GM23338 (cell line): ENCODE data around the gene PTPN9. TPM values are rescaled to one million over a fixed set of nuclear protein-coding genes. Genes with fewer than 3 reads are reported as not detected.

Experiments
- ATAC-seq: fragments of 200-7000 bp; cut with Tn5 transposase; 3 replicates; pipeline ENCODE4 v1.9.1; 2020
- DNase-seq: peaks from one replicate; pipeline ENCODE4 v3.0.0-alpha.2; 2015; ENCODE audit warnings: low spot score
- H2AFZ ChIP-seq: fragments of 200-600 bp; sonication (generic); 2 replicates; pipeline ENCODE4 v1.8.0; 2016; ENCODE audit warnings: antibody characterized with exemption, mild to moderate bottlenecking, moderate library complexity
- H3F3A ChIP-seq: fragments of 200-600 bp; sonication (generic); replicated peaks from 2 replicates; pipeline ENCODE4 v1.8.0; 2017; ENCODE audit warnings: antibody characterized with exemption, mixed run types, low read depth
- H3K27ac ChIP-seq: fragments of 200-600 bp; sonication (generic); 2 replicates; pipeline ENCODE4 v1.6.1; 2016; ENCODE audit warnings: low read depth
- H3K27me3 ChIP-seq: fragments of 200-600 bp; sonication (generic); 2 replicates; pipeline ENCODE4 v1.8.0; 2016; ENCODE audit warnings: mild to moderate bottlenecking, mixed run types, moderate library complexity; ENCODE audit not compliant: insufficient read depth
- H3K36me3 ChIP-seq: fragments of 200-600 bp; sonication (generic); 2 replicates; pipeline ENCODE4 v1.8.0; 2016; ENCODE audit warnings: mild to moderate bottlenecking; ENCODE audit not compliant: insufficient read depth
- H3K4me1 ChIP-seq: fragments of 200-600 bp; sonication (generic); 2 replicates; pipeline ENCODE4 v1.8.0; 2016; ENCODE audit warnings: mild to moderate bottlenecking, moderate library complexity; ENCODE audit not compliant: insufficient read depth
- H3K4me2 ChIP-seq: fragments of 200-600 bp; sonication (generic); 2 replicates; pipeline ENCODE4 v1.7.1; 2017; ENCODE audit warnings: mixed run types
- H3K4me3 ChIP-seq: fragments of 200-600 bp; sonication (generic); 2 replicates; pipeline ENCODE4 v1.6.1; 2016; ENCODE audit warnings: mixed run types
- H3K79me2 ChIP-seq: fragments of 200-600 bp; sonication (generic); replicated peaks from 2 replicates; pipeline ENCODE4 v1.8.0; 2017; ENCODE audit warnings: mild to moderate bottlenecking; ENCODE audit not compliant: insufficient read depth
- H3K9me2 ChIP-seq: fragments of 200-600 bp; sonication (generic); 2 replicates; pipeline ENCODE4 v1.8.0; 2017; ENCODE audit not compliant: insufficient read depth
- H4K20me1 ChIP-seq: fragments of 200-600 bp; sonication (generic); replicated peaks from 2 replicates; pipeline ENCODE4 v1.8.0; 2017; ENCODE audit warnings: mild to moderate bottlenecking; ENCODE audit not compliant: insufficient read depth
- H3K27ac Mint-ChIP-seq: 2 replicates; pipeline ENCODE4 v1.8.0; 2020; ENCODE audit warnings: inconsistent platforms, mild to moderate bottlenecking, moderate library complexity, mixed read lengths
- H3K27me3 Mint-ChIP-seq: 3 replicates; pipeline ENCODE4 v1.8.0; 2022; ENCODE audit warnings: low read depth, mild to moderate bottlenecking, moderate library complexity, mixed read lengths, inconsistent platforms; ENCODE audit not compliant: insufficient read depth, poor library complexity
- H3K36me3 Mint-ChIP-seq: 3 replicates; pipeline ENCODE4 v1.8.0; 2021; ENCODE audit warnings: low read depth, mild to moderate bottlenecking, inconsistent platforms, moderate library complexity, mixed read lengths
- H3K4me1 Mint-ChIP-seq: 3 replicates; pipeline ENCODE4 v1.8.0; 2020; ENCODE audit warnings: mild to moderate bottlenecking, inconsistent platforms, mixed read lengths
- H3K4me3 Mint-ChIP-seq: 3 replicates; pipeline ENCODE4 v1.8.0; 2021; ENCODE audit warnings: moderate library complexity, mild to moderate bottlenecking, inconsistent platforms, mixed read lengths
- H3K9me3 Mint-ChIP-seq: 3 replicates; pipeline ENCODE4 v1.8.0; 2020; ENCODE audit warnings: moderate library complexity, mild to moderate bottlenecking, inconsistent platforms, mixed read lengths
- CREB1 ChIP-seq: fragments of 250-450 bp; sonication (Bioruptor Pico); IDR thresholded peaks from 2 replicates; pipeline ENCODE4 v1.5.0; 2020; ENCODE audit warnings: low read depth, mild to moderate bottlenecking, moderate library complexity
- CTCF ChIP-seq, 2 experiments: fragments of 200-600 bp in 1 of 2; sonication (generic) in 1 of 2; conservative IDR thresholded peaks; 2 replicates each; pipeline versions ENCODE4 v1.5.1 to v1.6.1; 2016 to 2017; ENCODE audit warnings: antibody characterized with exemption in 2 of 2, low read depth in 2 of 2, mild to moderate bottlenecking in 2 of 2, moderate library complexity in 1 of 2
- EZH2 ChIP-seq: fragments of 200-600 bp; sonication (generic); IDR thresholded peaks from one replicate; pipeline ENCODE4 v1.8.0; 2017; ENCODE audit warnings: antibody characterized with exemption, mild to moderate bottlenecking, low read depth; ENCODE audit not compliant: unreplicated experiment
- EZH2phosphoT487 ChIP-seq: fragments of 200-600 bp; sonication (generic); IDR thresholded peaks from one replicate; pipeline ENCODE4 v1.8.1; 2018; ENCODE audit warnings: antibody characterized with exemption; ENCODE audit not compliant: unreplicated experiment
- JUNB ChIP-seq: IDR thresholded peaks from one replicate; pipeline ENCODE4 v1.6.1; 2016; ENCODE audit warnings: antibody characterized with exemption; ENCODE audit not compliant: unreplicated experiment
- NANOG ChIP-seq: IDR thresholded peaks from 2 replicates; pipeline ENCODE4 v1.6.1; 2016; ENCODE audit warnings: antibody characterized with exemption, borderline replicate concordance
- POLR2AphosphoS5 ChIP-seq: IDR thresholded peaks from 2 replicates; pipeline ENCODE4 v1.6.1; 2016; ENCODE audit warnings: antibody characterized with exemption, low read depth
- REST ChIP-seq: IDR thresholded peaks from one replicate; pipeline ENCODE4 v1.6.1; 2018; ENCODE audit warnings: antibody characterized with exemption; ENCODE audit not compliant: unreplicated experiment
- STAT1 ChIP-seq: IDR thresholded peaks from one replicate; pipeline ENCODE4 v1.6.1; 2016; ENCODE audit warnings: antibody characterized with exemption; ENCODE audit not compliant: unreplicated experiment
- ZNF114 ChIP-seq: fragments of 250-450 bp; sonication (Bioruptor Pico); IDR thresholded peaks from 2 replicates; pipeline ENCODE4 v1.5.0; 2020; ENCODE audit warnings: mild to moderate bottlenecking, moderate library complexity
- ZNF331 ChIP-seq: fragments of 250-450 bp; sonication (Bioruptor Pico); IDR thresholded peaks from 2 replicates; pipeline ENCODE4 v1.5.0; 2020; ENCODE audit warnings: low read depth, mild to moderate bottlenecking, moderate library complexity
- polyA plus RNA-seq: library from polyadenylated mRNA; unstranded; fragments of >200 nt; fragmentation: Nextera tagmentation; extraction: Ambion mirVana; gene quantifications from 2 replicates; pipeline ENCODE4 v1.2.1, GENCODE V29; 2016
- total RNA-seq: library from RNA; depleted of rRNA; stranded (reverse); fragments of >200 nt; shearing (Covaris generic); gene quantifications from 2 replicates; pipeline ENCODE4 v1.2.3, GENCODE V29; 2014
- TF ChIP-seq, protein P1 (sequence below): fragments of 250-450 bp; sonication (Bioruptor Pico); IDR thresholded peaks from 2 replicates; pipeline ENCODE4 v1.5.0; 2020; ENCODE audit warnings: mild to moderate bottlenecking, moderate library complexity
- TF ChIP-seq, protein P2 (sequence below): IDR thresholded peaks from 2 replicates; pipeline ENCODE4 v1.6.1; 2016; ENCODE audit warnings: antibody characterized with exemption

PTPN9 gene
- total and polyA plus RNA-seq, 2 experiments from 2014 or later: 12.1 to 32.7 TPM

DNA sequence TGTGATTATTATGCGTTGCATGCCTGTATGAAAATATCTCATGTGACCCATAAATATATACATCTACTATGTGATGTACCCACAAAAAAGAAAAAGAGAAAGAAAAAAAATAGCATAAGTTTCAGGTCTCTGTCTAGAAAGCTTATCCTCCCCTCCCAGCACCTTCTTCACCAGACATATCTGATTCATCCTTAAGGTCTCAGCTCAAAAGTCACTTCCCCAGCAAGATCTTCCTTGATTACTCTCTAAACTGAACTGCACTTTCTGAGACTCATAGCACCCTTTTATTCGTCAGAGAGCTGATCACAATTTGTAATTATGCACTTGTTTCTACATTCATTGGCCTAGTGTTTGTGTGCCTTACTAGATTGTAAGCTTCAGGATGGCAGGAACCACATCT is 11.1 kb upstream of the PTPN9 start:
- H3K4me1 ChIP-seq: no peaks in the 10 kb centered on the region
- TF ChIP-seq EZH2phosphoT487 (no peak), JUNB (no peak), CREB1 (CRISPR knock-in tag) (no peak), CTCF (conservative IDR thresholded peaks at IDR 0.05; ENCODE audit: low read depth in 2 of 2) (no peak), REST (no peak), NANOG (no peak), EZH2 (no peak), ZNF331 (CRISPR knock-in tag) (no peak), ZNF114 (CRISPR knock-in tag) (no peak), STAT1 (no peak), POLR2AphosphoS5 (no peak)
- TF ChIP-seq, protein P1, sequence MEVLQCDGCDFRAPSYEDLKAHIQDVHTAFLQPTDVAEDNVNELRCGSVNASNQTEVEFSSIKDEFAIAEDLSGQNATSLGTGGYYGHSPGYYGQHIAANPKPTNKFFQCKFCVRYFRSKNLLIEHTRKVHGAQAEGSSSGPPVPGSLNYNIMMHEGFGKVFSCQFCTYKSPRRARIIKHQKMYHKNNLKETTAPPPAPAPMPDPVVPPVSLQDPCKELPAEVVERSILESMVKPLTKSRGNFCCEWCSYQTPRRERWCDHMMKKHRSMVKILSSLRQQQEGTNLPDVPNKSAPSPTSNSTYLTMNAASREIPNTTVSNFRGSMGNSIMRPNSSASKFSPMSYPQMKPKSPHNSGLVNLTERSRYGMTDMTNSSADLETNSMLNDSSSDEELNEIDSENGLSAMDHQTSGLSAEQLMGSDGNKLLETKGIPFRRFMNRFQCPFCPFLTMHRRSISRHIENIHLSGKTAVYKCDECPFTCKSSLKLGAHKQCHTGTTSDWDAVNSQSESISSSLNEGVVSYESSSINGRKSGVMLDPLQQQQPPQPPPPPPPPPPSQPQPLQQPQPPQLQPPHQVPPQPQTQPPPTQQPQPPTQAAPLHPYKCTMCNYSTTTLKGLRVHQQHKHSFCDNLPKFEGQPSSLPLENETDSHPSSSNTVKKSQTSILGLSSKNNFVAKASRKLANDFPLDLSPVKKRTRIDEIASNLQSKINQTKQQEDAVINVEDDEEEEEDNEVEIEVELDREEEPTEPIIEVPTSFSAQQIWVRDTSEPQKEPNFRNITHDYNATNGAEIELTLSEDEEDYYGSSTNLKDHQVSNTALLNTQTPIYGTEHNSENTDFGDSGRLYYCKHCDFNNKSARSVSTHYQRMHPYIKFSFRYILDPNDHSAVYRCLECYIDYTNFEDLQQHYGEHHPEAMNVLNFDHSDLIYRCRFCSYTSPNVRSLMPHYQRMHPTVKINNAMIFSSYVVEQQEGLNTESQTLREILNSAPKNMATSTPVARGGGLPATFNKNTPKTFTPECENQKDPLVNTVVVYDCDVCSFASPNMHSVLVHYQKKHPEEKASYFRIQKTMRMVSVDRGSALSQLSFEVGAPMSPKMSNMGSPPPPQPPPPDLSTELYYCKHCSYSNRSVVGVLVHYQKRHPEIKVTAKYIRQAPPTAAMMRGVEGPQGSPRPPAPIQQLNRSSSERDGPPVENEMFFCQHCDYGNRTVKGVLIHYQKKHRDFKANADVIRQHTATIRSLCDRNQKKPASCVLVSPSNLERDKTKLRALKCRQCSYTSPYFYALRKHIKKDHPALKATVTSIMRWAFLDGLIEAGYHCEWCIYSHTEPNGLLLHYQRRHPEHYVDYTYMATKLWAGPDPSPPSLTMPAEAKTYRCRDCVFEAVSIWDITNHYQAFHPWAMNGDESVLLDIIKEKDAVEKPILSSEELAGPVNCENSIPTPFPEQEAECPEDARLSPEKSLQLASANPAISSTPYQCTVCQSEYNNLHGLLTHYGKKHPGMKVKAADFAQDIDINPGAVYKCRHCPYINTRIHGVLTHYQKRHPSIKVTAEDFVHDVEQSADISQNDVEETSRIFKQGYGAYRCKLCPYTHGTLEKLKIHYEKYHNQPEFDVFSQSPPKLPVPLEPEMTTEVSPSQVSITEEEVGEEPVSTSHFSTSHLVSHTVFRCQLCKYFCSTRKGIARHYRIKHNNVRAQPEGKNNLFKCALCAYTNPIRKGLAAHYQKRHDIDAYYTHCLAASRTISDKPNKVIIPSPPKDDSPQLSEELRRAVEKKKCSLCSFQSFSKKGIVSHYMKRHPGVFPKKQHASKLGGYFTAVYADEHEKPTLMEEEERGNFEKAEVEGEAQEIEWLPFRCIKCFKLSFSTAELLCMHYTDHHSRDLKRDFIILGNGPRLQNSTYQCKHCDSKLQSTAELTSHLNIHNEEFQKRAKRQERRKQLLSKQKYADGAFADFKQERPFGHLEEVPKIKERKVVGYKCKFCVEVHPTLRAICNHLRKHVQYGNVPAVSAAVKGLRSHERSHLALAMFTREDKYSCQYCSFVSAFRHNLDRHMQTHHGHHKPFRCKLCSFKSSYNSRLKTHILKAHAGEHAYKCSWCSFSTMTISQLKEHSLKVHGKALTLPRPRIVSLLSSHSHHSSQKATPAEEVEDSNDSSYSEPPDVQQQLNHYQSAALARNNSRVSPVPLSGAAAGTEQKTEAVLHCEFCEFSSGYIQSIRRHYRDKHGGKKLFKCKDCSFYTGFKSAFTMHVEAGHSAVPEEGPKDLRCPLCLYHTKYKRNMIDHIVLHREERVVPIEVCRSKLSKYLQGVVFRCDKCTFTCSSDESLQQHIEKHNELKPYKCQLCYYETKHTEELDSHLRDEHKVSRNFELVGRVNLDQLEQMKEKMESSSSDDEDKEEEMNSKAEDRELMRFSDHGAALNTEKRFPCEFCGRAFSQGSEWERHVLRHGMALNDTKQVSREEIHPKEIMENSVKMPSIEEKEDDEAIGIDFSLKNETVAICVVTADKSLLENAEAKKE: no peak
- TF ChIP-seq, protein P2, sequence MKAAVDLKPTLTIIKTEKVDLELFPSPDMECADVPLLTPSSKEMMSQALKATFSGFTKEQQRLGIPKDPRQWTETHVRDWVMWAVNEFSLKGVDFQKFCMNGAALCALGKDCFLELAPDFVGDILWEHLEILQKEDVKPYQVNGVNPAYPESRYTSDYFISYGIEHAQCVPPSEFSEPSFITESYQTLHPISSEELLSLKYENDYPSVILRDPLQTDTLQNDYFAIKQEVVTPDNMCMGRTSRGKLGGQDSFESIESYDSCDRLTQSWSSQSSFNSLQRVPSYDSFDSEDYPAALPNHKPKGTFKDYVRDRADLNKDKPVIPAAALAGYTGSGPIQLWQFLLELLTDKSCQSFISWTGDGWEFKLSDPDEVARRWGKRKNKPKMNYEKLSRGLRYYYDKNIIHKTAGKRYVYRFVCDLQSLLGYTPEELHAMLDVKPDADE: no peak
- H3K27me3 ChIP-seq: no peaks in the 10 kb centered on the region
- H3K4me1 Mint-ChIP-seq: no peaks in the 10 kb centered on the region
- 0 out of 2 replicates have a peak, but pooled peaks cover 3% of the 10 kb centered on the region for H3F3A ChIP-seq
- peaks cover 9% of the 10 kb centered on the region for H3K27me3 Mint-ChIP-seq
- no peaks in the 10 kb centered on the region for H3K9me2 ChIP-seq
- no peak for DNase-seq
- peaks cover 9% of the 10 kb centered on the region for H3K36me3 Mint-ChIP-seq
- H3K4me2 ChIP-seq: no peak overlapping the region
- no peak overlapping the region for H3K27ac Mint-ChIP-seq
- no peaks in the 10 kb centered on the region for H4K20me1 ChIP-seq
- no peak overlapping the region for H3K27ac ChIP-seq
- H2AFZ ChIP-seq: no peak overlapping the region
- no peak overlapping the region; the same call in 2 of the 3 replicates for H3K4me3 Mint-ChIP-seq
- no peaks in the 10 kb centered on the region for H3K79me2 ChIP-seq
- no peaks in the 10 kb centered on the region for H3K9me3 Mint-ChIP-seq
- no peak overlapping the region for H3K4me3 ChIP-seq
- ATAC-seq: no peak
- H3K36me3 ChIP-seq: no peaks in the 10 kb centered on the region
